MM.1S (cell line): ENCODE data around the gene OSBPL5.

Experiments used
- EZH2 ChIP-seq: fragments of 300-600 bp; sonication (generic); optimal IDR thresholded peaks from 2 replicates; pipeline ENCODE3; 2017; ENCODE audit warnings: low read depth, mild to moderate bottlenecking, antibody characterized with exemption, low read length, mixed read lengths
- TF ChIP-seq, protein P1 (sequence below): fragments of 300-600 bp; sonication (generic); IDR thresholded peaks from 2 replicates; pipeline ENCODE4 v1.5.1; 2016; ENCODE audit warnings: antibody characterized with exemption, low read length, mixed read lengths

DNA sequence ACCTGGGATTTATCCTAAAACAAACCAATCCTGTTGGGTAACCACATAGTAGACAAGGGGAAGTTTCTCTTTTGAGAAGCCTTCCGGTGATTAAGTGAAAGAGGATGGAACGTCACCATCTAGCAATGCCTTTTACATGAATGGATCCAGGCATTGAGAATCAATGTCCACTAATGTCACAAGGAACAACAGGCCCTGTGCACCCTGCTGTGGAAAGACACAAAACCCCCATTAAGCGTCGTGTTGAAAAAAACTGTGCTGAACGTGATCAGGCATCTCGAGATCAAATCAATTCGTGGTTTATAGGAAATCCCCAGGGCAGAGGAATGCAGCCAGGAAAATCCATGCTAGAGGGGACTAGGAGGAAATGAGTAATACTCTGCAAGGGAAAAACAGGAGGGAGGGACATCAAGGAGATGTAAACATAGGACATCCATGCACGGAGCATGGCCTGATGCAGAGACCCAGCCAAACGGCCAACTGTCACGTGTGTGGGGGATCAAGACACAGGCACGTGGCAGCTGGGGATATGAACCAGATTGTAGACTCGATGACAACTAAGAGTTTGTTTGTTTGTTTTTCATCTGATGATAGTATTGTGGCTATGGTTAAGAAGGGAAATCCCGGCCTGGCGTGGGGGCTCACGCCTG is 69.3 kb downstream of the OSBPL5 start:
- TF ChIP-seq, protein P1, sequence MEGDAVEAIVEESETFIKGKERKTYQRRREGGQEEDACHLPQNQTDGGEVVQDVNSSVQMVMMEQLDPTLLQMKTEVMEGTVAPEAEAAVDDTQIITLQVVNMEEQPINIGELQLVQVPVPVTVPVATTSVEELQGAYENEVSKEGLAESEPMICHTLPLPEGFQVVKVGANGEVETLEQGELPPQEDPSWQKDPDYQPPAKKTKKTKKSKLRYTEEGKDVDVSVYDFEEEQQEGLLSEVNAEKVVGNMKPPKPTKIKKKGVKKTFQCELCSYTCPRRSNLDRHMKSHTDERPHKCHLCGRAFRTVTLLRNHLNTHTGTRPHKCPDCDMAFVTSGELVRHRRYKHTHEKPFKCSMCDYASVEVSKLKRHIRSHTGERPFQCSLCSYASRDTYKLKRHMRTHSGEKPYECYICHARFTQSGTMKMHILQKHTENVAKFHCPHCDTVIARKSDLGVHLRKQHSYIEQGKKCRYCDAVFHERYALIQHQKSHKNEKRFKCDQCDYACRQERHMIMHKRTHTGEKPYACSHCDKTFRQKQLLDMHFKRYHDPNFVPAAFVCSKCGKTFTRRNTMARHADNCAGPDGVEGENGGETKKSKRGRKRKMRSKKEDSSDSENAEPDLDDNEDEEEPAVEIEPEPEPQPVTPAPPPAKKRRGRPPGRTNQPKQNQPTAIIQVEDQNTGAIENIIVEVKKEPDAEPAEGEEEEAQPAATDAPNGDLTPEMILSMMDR = no peak
- TF ChIP-seq EZH2 = no peak
